Measurements from ENCODE around the gene HEPACAM2. TPM values are rescaled to one million over a fixed set of nuclear protein-coding genes. Genes with fewer than 3 reads are reported as not detected.

HEPACAM2 gene
- total RNA-seq, 1 donor from 2014 or later = not detected

GRCh38 chr7:93205046-93205445 lies 21.2 kb downstream of the HEPACAM2 start:
- no peak for DNase-seq (ENCODE audit: low spot score)
- intact Hi-C loops (cut with DNase I) = no loop called here

- DNase-seq (ENCODE audit: low spot score) = no peak
- intact Hi-C loops (cut with DNase I) = no loop called here
Observed at GRCh38 chr7:93203496-93203895, 22.8 kb downstream of the HEPACAM2 start.

GRCh38 chr7:93202594-93203250 lies 23.5 kb downstream of the HEPACAM2 start:
- intact Hi-C loops (cut with DNase I) = no loop called here
- DNase-seq (ENCODE audit: low spot score) = no peak

- DNase-seq (ENCODE audit: low spot score) = no peak
- intact Hi-C loops (cut with DNase I) = no loop called here
Observed at GRCh38 chr7:93198472-93198871, 27.8 kb downstream of the HEPACAM2 start.

GRCh38 chr7:93196336-93196735 lies 29.9 kb downstream of the HEPACAM2 start:
- intact Hi-C loops (cut with DNase I) = no loop called here
- no peak for DNase-seq (ENCODE audit: low spot score)

GRCh38 chr7:93194386-93194785 lies 31.9 kb downstream of the HEPACAM2 start:
- intact Hi-C loops (cut with DNase I) = no loop called here
- DNase-seq (ENCODE audit: low spot score) = no peak

GRCh38 chr7:93188870-93189634 lies 37.2 kb downstream of the HEPACAM2 start:
- intact Hi-C loops (cut with DNase I) = no loop called here
- no peak for DNase-seq (ENCODE audit: low spot score)

- no peak for DNase-seq (ENCODE audit: low spot score)
- intact Hi-C loops (cut with DNase I) = no loop called here
Observed at GRCh38 chr7:93185303-93186027, 40.8 kb downstream of the HEPACAM2 start.

- intact Hi-C loops (cut with DNase I) = no loop called here
- no peak for DNase-seq (ENCODE audit: low spot score)
Observed at GRCh38 chr7:93179173-93179572, 47.1 kb downstream of the HEPACAM2 start.

GRCh38 chr7:93178213-93178612 lies 48.1 kb downstream of the HEPACAM2 start:
- DNase-seq (ENCODE audit: low spot score) = no peak
- intact Hi-C loops (cut with DNase I) = no loop called here

GRCh38 chr7:93176992-93177580 lies 49.2 kb downstream of the HEPACAM2 start:
- intact Hi-C loops (cut with DNase I) = no loop called here
- no peak for DNase-seq (ENCODE audit: low spot score)

GRCh38 chr7:93175219-93175618 lies 51.0 kb downstream of the HEPACAM2 start:
- no peak for DNase-seq (ENCODE audit: low spot score)
- intact Hi-C loops (cut with DNase I) = no loop called here

GRCh38 chr7:93172683-93173082 lies 53.6 kb downstream of the HEPACAM2 start:
- DNase-seq (ENCODE audit: low spot score) = no peak
- intact Hi-C loops (cut with DNase I) = no loop called here

GRCh38 chr7:93171606-93172226 lies 54.6 kb downstream of the HEPACAM2 start:
- intact Hi-C loops (cut with DNase I) = no loop called here
- no peak for DNase-seq (ENCODE audit: low spot score)

- intact Hi-C loops (cut with DNase I) = no loop called here
- no peak for DNase-seq (ENCODE audit: low spot score)
Observed at GRCh38 chr7:93165447-93165846, 60.8 kb downstream of the HEPACAM2 start.

GRCh38 chr7:93164766-93165165 lies 61.5 kb downstream of the HEPACAM2 start:
- no peak for DNase-seq (ENCODE audit: low spot score)
- intact Hi-C loops (cut with DNase I) = no loop called here

- DNase-seq (ENCODE audit: low spot score) = no peak
- intact Hi-C loops (cut with DNase I) = no loop called here
Observed at GRCh38 chr7:93161181-93161762, 65.0 kb downstream of the HEPACAM2 start.

- no peak for DNase-seq (ENCODE audit: low spot score)
- intact Hi-C loops (cut with DNase I) = no loop called here
Observed at GRCh38 chr7:93160410-93160809, 65.9 kb downstream of the HEPACAM2 start.

- DNase-seq (ENCODE audit: low spot score) = no peak
- intact Hi-C loops (cut with DNase I) = no loop called here
Observed at GRCh38 chr7:93159490-93159889, 66.8 kb downstream of the HEPACAM2 start.
